Transverse colon (tissue), 3 donors: ENCODE measurements around the gene CLOCK.

Experiments used
- CTCF ChIP-seq, 5 experiments: fragments of 200-600 bp in 3 of 5; fragments of 450-650 bp in 2 of 5; sonication (generic) in 3 of 5; IDR thresholded peaks; 1 replicate in 2 of 5; 2 replicates in 3 of 5; pipeline ENCODE4 v1.5.1; 2016 to 2017; ENCODE audit warnings: antibody characterized with exemption in 5 of 5, inconsistent platforms in 3 of 5, mild to moderate bottlenecking in 2 of 5, moderate library complexity in 1 of 5
- EP300 ChIP-seq: sonication (generic); formaldehyde crosslinking; IDR thresholded peaks from one replicate; pipeline ENCODE4 v1.6.1; 2017; ENCODE audit warnings: antibody characterized with exemption, low read depth

GRCh38 chr4:55393461-55394320 lies 153.0 kb downstream of the CLOCK start:
- TF ChIP-seq CTCF (IDR thresholded peaks at IDR 0.05): no peak
- no peak for TF ChIP-seq EP300
